ENCODE results near the gene MROH7.

The MROH7 gene

DNA sequence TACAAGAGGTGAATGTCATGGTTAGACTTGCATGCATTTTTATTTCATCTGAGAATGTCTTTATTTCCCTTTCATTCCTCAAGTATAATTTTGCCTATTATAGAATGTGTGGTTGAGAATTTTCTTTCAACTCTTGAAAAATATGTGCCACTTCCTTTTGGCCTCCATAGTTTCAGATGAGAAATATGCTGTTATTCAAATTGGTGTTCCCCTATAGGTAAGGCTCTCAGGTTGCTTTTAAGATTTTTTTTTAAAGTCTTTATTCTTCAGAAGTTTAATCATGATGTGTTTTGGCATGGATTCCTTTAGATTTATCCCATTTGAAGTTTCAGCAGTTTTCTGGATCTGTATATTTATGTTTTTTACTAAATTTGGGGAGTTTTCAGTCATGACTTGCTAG, 2.1 kb downstream of the MROH7 start:
- Histone ChIP-seq H3K4me1 (ENCODE audit: control insufficient read depth, insufficient read depth, low read length) (no peaks in the 10 kb centered on the region), H3K36me3 (ENCODE audit: control insufficient read depth, insufficient read depth, low read length) (no peaks in the 10 kb centered on the region), H3K9me3 (ENCODE audit: control insufficient read depth, insufficient read depth, low read length) (no peaks in the 10 kb centered on the region), H3K4me3 (ENCODE audit: low read depth, low read length) (no peak overlapping the region), H3K9ac (ENCODE audit: low read depth, low read length) (no peak overlapping the region), H3K27me3 (ENCODE audit: control insufficient read depth, insufficient read depth, low read length) (no peaks in the 10 kb centered on the region)

- Histone ChIP-seq H3K9me3 (ENCODE audit: control insufficient read depth, insufficient read depth, low read length) (no peaks in the 10 kb centered on the region), H3K4me3 (ENCODE audit: low read depth, low read length) (no peak overlapping the region), H3K36me3 (ENCODE audit: control insufficient read depth, insufficient read depth, low read length) (no peaks in the 10 kb centered on the region), H3K27me3 (ENCODE audit: control insufficient read depth, insufficient read depth, low read length) (no peaks in the 10 kb centered on the region), H3K4me1 (ENCODE audit: control insufficient read depth, insufficient read depth, low read length) (no peaks in the 10 kb centered on the region), H3K9ac (ENCODE audit: low read depth, low read length) (no peak overlapping the region)
These were observed 4.5 kb downstream of the MROH7 start for GRCh38 chr1:54645806-54646676.

GRCh38 chr1:54649130-54649898, 7.7 kb downstream of the MROH7 start:
- Histone ChIP-seq H3K9ac (ENCODE audit: low read depth, low read length) (no peak overlapping the region), H3K4me3 (ENCODE audit: low read depth, low read length) (no peak overlapping the region), H3K9me3 (ENCODE audit: control insufficient read depth, insufficient read depth, low read length) (no peaks in the 10 kb centered on the region), H3K36me3 (ENCODE audit: control insufficient read depth, insufficient read depth, low read length) (no peaks in the 10 kb centered on the region), H3K4me1 (ENCODE audit: control insufficient read depth, insufficient read depth, low read length) (no peaks in the 10 kb centered on the region), H3K27me3 (ENCODE audit: control insufficient read depth, insufficient read depth, low read length) (no peaks in the 10 kb centered on the region)

GRCh38 chr1:54649921-54650320, 8.3 kb downstream of the MROH7 start:
- H3K27me3 ChIP-seq (ENCODE audit: control insufficient read depth, insufficient read depth, low read length): no peaks in the 10 kb centered on the region
- H3K4me1 ChIP-seq (ENCODE audit: control insufficient read depth, insufficient read depth, low read length): no peaks in the 10 kb centered on the region
- no peaks in the 10 kb centered on the region for H3K36me3 ChIP-seq (ENCODE audit: control insufficient read depth, insufficient read depth, low read length)
- H3K9me3 ChIP-seq (ENCODE audit: control insufficient read depth, insufficient read depth, low read length): no peaks in the 10 kb centered on the region
- no peak overlapping the region for H3K4me3 ChIP-seq (ENCODE audit: low read depth, low read length)
- H3K9ac ChIP-seq (ENCODE audit: low read depth, low read length): no peak overlapping the region

DNA sequence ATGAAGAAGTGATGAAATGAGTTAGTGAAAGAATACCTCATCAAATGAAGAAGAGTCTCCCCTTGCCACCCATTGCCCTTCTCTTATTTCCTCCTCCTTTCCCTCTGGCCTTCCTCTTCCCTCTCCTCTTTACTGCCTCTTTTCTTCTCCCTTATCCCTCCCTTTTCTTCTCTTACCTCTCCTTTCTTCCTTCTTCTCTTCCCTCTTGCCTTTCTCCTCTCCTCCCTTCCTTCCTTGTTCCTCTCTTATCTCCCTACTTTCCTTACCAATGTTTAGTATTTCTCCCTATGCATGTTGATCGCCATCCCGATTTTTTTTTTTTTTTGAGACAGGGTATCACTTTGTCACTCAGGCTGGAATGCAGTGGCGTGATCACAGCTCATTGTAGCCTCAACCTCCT, 8.8 kb downstream of the MROH7 start:
- H3K4me3 ChIP-seq (ENCODE audit: low read depth, low read length): no peak overlapping the region
- H3K36me3 ChIP-seq (ENCODE audit: control insufficient read depth, insufficient read depth, low read length): no peaks in the 10 kb centered on the region
- H3K27me3 ChIP-seq (ENCODE audit: control insufficient read depth, insufficient read depth, low read length): no peaks in the 10 kb centered on the region
- H3K9me3 ChIP-seq (ENCODE audit: control insufficient read depth, insufficient read depth, low read length): no peaks in the 10 kb centered on the region
- H3K4me1 ChIP-seq (ENCODE audit: control insufficient read depth, insufficient read depth, low read length): no peaks in the 10 kb centered on the region
- no peak overlapping the region for H3K9ac ChIP-seq (ENCODE audit: low read depth, low read length)

- H3K27me3 ChIP-seq (ENCODE audit: control insufficient read depth, insufficient read depth, low read length): no peaks in the 10 kb centered on the region
- no peak overlapping the region for H3K4me3 ChIP-seq (ENCODE audit: low read depth, low read length)
- no peak overlapping the region for H3K9ac ChIP-seq (ENCODE audit: low read depth, low read length)
- H3K4me1 ChIP-seq (ENCODE audit: control insufficient read depth, insufficient read depth, low read length): no peaks in the 10 kb centered on the region
- H3K9me3 ChIP-seq (ENCODE audit: control insufficient read depth, insufficient read depth, low read length): no peaks in the 10 kb centered on the region
- no peaks in the 10 kb centered on the region for H3K36me3 ChIP-seq (ENCODE audit: control insufficient read depth, insufficient read depth, low read length)
These were observed 10.0 kb downstream of the MROH7 start for GRCh38 chr1:54651608-54652007.

- no peaks in the 10 kb centered on the region for H3K4me1 ChIP-seq (ENCODE audit: control insufficient read depth, insufficient read depth, low read length)
- no peak overlapping the region for H3K9ac ChIP-seq (ENCODE audit: low read depth, low read length)
- no peaks in the 10 kb centered on the region for H3K27me3 ChIP-seq (ENCODE audit: control insufficient read depth, insufficient read depth, low read length)
- H3K4me3 ChIP-seq (ENCODE audit: low read depth, low read length): no peak overlapping the region
- no peaks in the 10 kb centered on the region for H3K9me3 ChIP-seq (ENCODE audit: control insufficient read depth, insufficient read depth, low read length)
- H3K36me3 ChIP-seq (ENCODE audit: control insufficient read depth, insufficient read depth, low read length): no peaks in the 10 kb centered on the region
These were observed 10.6 kb downstream of the MROH7 start for GRCh38 chr1:54652168-54652567.

- no peaks in the 10 kb centered on the region for H3K27me3 ChIP-seq (ENCODE audit: control insufficient read depth, insufficient read depth, low read length)
- no peaks in the 10 kb centered on the region for H3K4me1 ChIP-seq (ENCODE audit: control insufficient read depth, insufficient read depth, low read length)
- no peaks in the 10 kb centered on the region for H3K36me3 ChIP-seq (ENCODE audit: control insufficient read depth, insufficient read depth, low read length)
- no peaks in the 10 kb centered on the region for H3K9me3 ChIP-seq (ENCODE audit: control insufficient read depth, insufficient read depth, low read length)
- H3K9ac ChIP-seq (ENCODE audit: low read depth, low read length): no peak overlapping the region
- H3K4me3 ChIP-seq (ENCODE audit: low read depth, low read length): no peak overlapping the region
These were observed 11.4 kb downstream of the MROH7 start for GRCh38 chr1:54653036-54653435.

- H3K9ac ChIP-seq (ENCODE audit: low read depth, low read length): no peak overlapping the region
- no peaks in the 10 kb centered on the region for H3K36me3 ChIP-seq (ENCODE audit: control insufficient read depth, insufficient read depth, low read length)
- H3K27me3 ChIP-seq (ENCODE audit: control insufficient read depth, insufficient read depth, low read length): no peaks in the 10 kb centered on the region
- H3K4me3 ChIP-seq (ENCODE audit: low read depth, low read length): no peak overlapping the region
- no peaks in the 10 kb centered on the region for H3K4me1 ChIP-seq (ENCODE audit: control insufficient read depth, insufficient read depth, low read length)
- H3K9me3 ChIP-seq (ENCODE audit: control insufficient read depth, insufficient read depth, low read length): no peaks in the 10 kb centered on the region
These were observed 16.8 kb downstream of the MROH7 start for GRCh38 chr1:54658164-54658913.

GRCh38 chr1:54663725-54664124, 22.1 kb downstream of the MROH7 start:
- Histone ChIP-seq H3K9me3 (ENCODE audit: control insufficient read depth, insufficient read depth, low read length) (no peaks in the 10 kb centered on the region), H3K4me1 (ENCODE audit: control insufficient read depth, insufficient read depth, low read length) (no peaks in the 10 kb centered on the region), H3K27me3 (ENCODE audit: control insufficient read depth, insufficient read depth, low read length) (no peaks in the 10 kb centered on the region), H3K36me3 (ENCODE audit: control insufficient read depth, insufficient read depth, low read length) (no peaks in the 10 kb centered on the region), H3K4me3 (ENCODE audit: low read depth, low read length) (no peak overlapping the region), H3K9ac (ENCODE audit: low read depth, low read length) (no peak overlapping the region)

DNA sequence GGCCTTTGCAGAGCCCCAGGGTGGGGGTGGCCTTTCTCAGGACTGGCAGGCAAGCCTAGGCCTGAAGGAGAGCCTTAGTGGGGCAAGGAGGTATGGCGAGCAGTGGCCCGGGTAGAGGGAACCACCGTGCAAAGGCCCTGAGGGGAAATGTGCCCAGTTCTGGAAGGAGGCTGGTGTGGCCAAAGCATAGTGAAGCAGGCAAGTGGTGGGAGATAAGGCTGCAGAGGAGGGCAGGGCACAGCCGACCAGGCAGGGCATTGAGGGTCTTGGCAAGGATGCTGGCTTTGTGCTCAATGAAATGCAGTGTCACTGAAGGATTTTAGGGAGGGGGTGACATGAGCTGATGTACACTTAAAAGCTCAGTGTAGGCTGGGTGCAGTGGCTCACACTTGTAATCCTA, 22.8 kb downstream of the MROH7 start:
- H3K9ac ChIP-seq (ENCODE audit: low read depth, low read length): no peak overlapping the region
- H3K36me3 ChIP-seq (ENCODE audit: control insufficient read depth, insufficient read depth, low read length): no peaks in the 10 kb centered on the region
- no peak overlapping the region for H3K4me3 ChIP-seq (ENCODE audit: low read depth, low read length)
- H3K4me1 ChIP-seq (ENCODE audit: control insufficient read depth, insufficient read depth, low read length): no peaks in the 10 kb centered on the region
- H3K9me3 ChIP-seq (ENCODE audit: control insufficient read depth, insufficient read depth, low read length): no peaks in the 10 kb centered on the region
- H3K27me3 ChIP-seq (ENCODE audit: control insufficient read depth, insufficient read depth, low read length): no peaks in the 10 kb centered on the region

Data from iPS-15b (cell line).